GM12878 (cell line): ENCODE measurements around the gene MRPL53. TPM values are rescaled to one million over a fixed set of nuclear protein-coding genes. Genes with fewer than 3 reads are reported as not detected.

Source experiments
- ATAC-seq: fragments of 200-7000 bp; cut with Tn5 transposase; 3 replicates; pipeline ENCODE4 v1.9.1; 2020; ENCODE audit warnings: mild to moderate bottlenecking, moderate library complexity
- BruUV-seq: library from RNA; stranded (reverse); fragments of 400-500 nt; replicated peaks from 2 replicates; lab custom pipeline; 2021; lab: Mats Ljungman, UMichigan
- CTCF ChIA-PET: fragments of 300-600 bp; sonication (Branson Sonifier 250); formaldehyde crosslinking; extraction: SDS; loops from one replicate; lab custom pipeline; 2021; ENCODE audit warnings: inconsistent platforms; lab: Yijun Ruan, JAX
- POLR2A ChIA-PET: fragments of 350-600 bp; formaldehyde crosslinking; extraction: SDS; loops from one replicate; lab custom pipeline; 2021; ENCODE audit warnings: inconsistent platforms; lab: Charles Lee
- RAD21 ChIA-PET: fragments of 300-600 bp; sonication (Branson Sonifier 250); formaldehyde crosslinking; loops from one replicate; lab custom pipeline; 2023; ENCODE audit warnings: antibody characterized with exemption; ENCODE audit not compliant: unreplicated experiment; lab: Charles Lee
- SMC1A ChIA-PET: fragments of 300-600 bp; sonication (Branson Sonifier 250); formaldehyde crosslinking; loops from one replicate; lab custom pipeline; 2023; ENCODE audit not compliant: unreplicated experiment, uncharacterized antibody; lab: Charles Lee
- DNase-seq: peaks from one replicate; pipeline ENCODE4 v3.0.0-alpha.2; 2011; ENCODE audit warnings: low read depth, low spot score
- FAIRE-seq: peaks from 3 replicates; lab custom pipeline; 2011; peaks lifted over from hg19 to GRCh38; lab: Jason Lieb, UNC
- H2AFZ ChIP-seq: 2 replicates; pipeline ENCODE4 v1.6.0; 2011; ENCODE audit warnings: low read depth, low read length, control low read depth; ENCODE audit not compliant: control insufficient read depth
- H3K27ac ChIP-seq: 2 replicates; pipeline ENCODE4 v1.5.1; 2011; ENCODE audit warnings: control low read depth; ENCODE audit not compliant: control insufficient read depth, insufficient read depth
- H3K27me3 ChIP-seq, 2 experiments: replicated peaks in 1 of 2; 2 replicates each; pipeline versions ENCODE4 v1.6.0 to v1.6.1; 2011; ENCODE audit warnings: low read length in 1 of 2; ENCODE audit not compliant: control insufficient read depth in 2 of 2, insufficient read depth in 2 of 2
- H3K36me3 ChIP-seq, 2 experiments: 2 replicates each; pipeline ENCODE4 v1.5.1; 2011; ENCODE audit warnings: low read length in 1 of 2; ENCODE audit not compliant: control insufficient read depth in 2 of 2, insufficient read depth in 2 of 2
- H3K4me1 ChIP-seq: 2 replicates; pipeline ENCODE4 v1.6.1; 2011; ENCODE audit warnings: mild to moderate bottlenecking, low read length, moderate library complexity, mixed read lengths; ENCODE audit not compliant: control insufficient read depth, insufficient read depth
- H3K4me2 ChIP-seq: 2 replicates; pipeline ENCODE4 v1.6.0; 2011; ENCODE audit warnings: control low read depth; ENCODE audit not compliant: control insufficient read depth, insufficient read depth
- H3K4me3 ChIP-seq: fragments of 200-600 bp; sonication (generic); 2 replicates; pipeline ENCODE4 v1.5.1; 2016
- H3K79me2 ChIP-seq: 2 replicates; pipeline ENCODE4 v1.6.0; 2011; ENCODE audit warnings: low read length; ENCODE audit not compliant: control insufficient read depth, insufficient read depth
- H3K9ac ChIP-seq: 2 replicates; pipeline ENCODE4 v1.8.0; 2011; ENCODE audit warnings: low read length, control low read depth, mixed read lengths; ENCODE audit not compliant: control insufficient read depth, insufficient read depth
- H3K9me3 ChIP-seq: replicated peaks from 3 replicates; pipeline ENCODE4 v1.5.1; 2011; ENCODE audit warnings: mild to moderate bottlenecking, low read length; ENCODE audit not compliant: control insufficient read depth, insufficient read depth
- H4K20me1 ChIP-seq: 2 replicates; pipeline ENCODE4 v1.6.0; 2011; ENCODE audit not compliant: control insufficient read depth, insufficient read depth
- CUX1 ChIP-seq: IDR thresholded peaks from 2 replicates; pipeline ENCODE4 v1.6.1; 2012; ENCODE audit warnings: improper control_type of control experiment, low read depth, low read length; ENCODE audit not compliant: insufficient replicate concordance
- EGR1 ChIP-seq, 2 experiments: IDR thresholded peaks; 1 replicate in 1 of 2; 2 replicates in 1 of 2; pipeline ENCODE4 v1.6.1; 2011 to 2012; ENCODE audit warnings: low read depth in 2 of 2, low read length in 2 of 2, borderline replicate concordance in 1 of 2, mild to moderate bottlenecking in 1 of 2, moderate library complexity in 1 of 2
- HCFC1 ChIP-seq: fragments of 150-350 bp; IDR thresholded peaks from 2 replicates; pipeline ENCODE4 v1.6.1; 2014; ENCODE audit warnings: low read length
- SMARCA5 ChIP-seq: fragments of 450-650 bp; IDR thresholded peaks from 2 replicates; pipeline ENCODE4 v1.6.1; 2017; ENCODE audit warnings: mild to moderate bottlenecking
- SRF ChIP-seq, 2 experiments: IDR thresholded peaks; 2 replicates each; pipeline ENCODE4 v1.6.1; 2011; ENCODE audit warnings: low read depth in 2 of 2, low read length in 2 of 2, mild to moderate bottlenecking in 1 of 2, moderate library complexity in 1 of 2
- ZNF24 ChIP-seq: fragments of 450-650 bp; IDR thresholded peaks from 2 replicates; pipeline ENCODE4 v1.6.1; 2017; ENCODE audit warnings: antibody characterized with exemption, mild to moderate bottlenecking
- ZNF384 ChIP-seq: IDR thresholded peaks from 2 replicates; pipeline ENCODE4 v1.6.1; 2012; ENCODE audit warnings: low read depth, mild to moderate bottlenecking, low read length, improper control_type of control experiment, borderline replicate concordance
- WGBS: methylation state at CpG from one replicate; pipeline ENCODE4 v1.1.6; 2016; ENCODE audit warnings: low lambda C conversion rate; ENCODE audit not compliant: insufficient replicate concordance, insufficient coverage; ENCODE audit errors: missing lambda C conversion rate; 5-methylcytosine and 5-hydroxymethylcytosine counted together
- in situ Hi-C: fragments of 300-500 bp; cut with MboI; formaldehyde crosslinking; loops from 9 replicates; pipeline ENCODE4 v1.14.3; 2018; ENCODE audit warnings: mixed read lengths
- intact Hi-C: fragments of 100-400 bp; cut with micrococcal nuclease; formaldehyde crosslinking; loops from one replicate; pipeline ENCODE4 v1.14.2; 2022; ENCODE audit not compliant: unreplicated experiment
- polyA plus RNA-seq, 11 experiments: library from polyadenylated mRNA; depleted of rRNA in 4 of 11; unstranded in 6 of 11; stranded (reverse) in 5 of 11; fragments of >200 nt; fragmentation: Nextera tagmentation in 4 of 11; fragmentation: Illumina TruSeq in 1 of 11; extraction: Ambion mirVana in 4 of 11; extraction: Trizol in 1 of 11; gene quantifications; 1 replicate in 1 of 11; 2 replicates in 10 of 11; pipeline versions ENCODE4 v1.2.1 to v1.2.3, GENCODE V29; 2011 to 2016; ENCODE audit warnings: inconsistent platforms in 2 of 11, missing spikeins in 2 of 11, low read depth in 1 of 11
- total RNA-seq, 4 experiments: library from RNA; depleted of rRNA in 3 of 4; stranded (reverse); fragments of >200 nt in 3 of 4; fragmentation: Illumina TruSeq in 1 of 4; extraction: Trizol in 1 of 4; gene quantifications; 2 replicates each; pipeline versions ENCODE4 v1.2.1 to v1.2.3, GENCODE V29; 2013 to 2021
- TF ChIP-seq, protein P1 (sequence below): IDR thresholded peaks from 2 replicates; pipeline ENCODE4 v1.6.1; 2012; ENCODE audit warnings: low read depth, low read length, improper control_type of control experiment

Gene MRPL53
- total and polyA plus RNA-seq, 10 of the 15 experiments (the other 5 are each of a cell fraction or from before 2014, with no cell fraction given) = 15.1 to 167 (median 80.9) TPM

GRCh38 chr2:74447230-74447999, 25.1 kb downstream of the MRPL53 start (continued):
- TF ChIP-seq ZNF384 (no peak), ZNF24 (no peak), SMARCA5 (no peak)

GRCh38 chr2:74444498-74445318, 27.8 kb downstream of the MRPL53 start:
- Histone ChIP-seq H3K27ac (no peak overlapping the region), H3K4me1 (peaks cover 15% of the 10 kb centered on the region), H3K4me3 (no peak overlapping the region), H3K9me3 (no peaks in the 10 kb centered on the region), H3K4me2 (no peak overlapping the region), H3K79me2 (no peaks in the 10 kb centered on the region), H3K27me3 (peaks cover 0 to 10% of the 10 kb centered on the region in 2 experiments; a peak in 3 of 4 replicates), H4K20me1 (no peaks in the 10 kb centered on the region), H3K36me3 (no peaks in the 10 kb centered on the region), H2AFZ (no peak overlapping the region), H3K9ac (no peak overlapping the region)
- BruUV-seq = no TSS peak
- no peak for ATAC-seq
- ChIA-PET SMC1A (interaction anchor here (0.7 to 0.8 kb wide), 2 partner anchors 8 to 12 kb away, joined by 3 read pairs; no protein-coding TSS in a partner anchor), POLR2A (interaction anchor here (0.6 to 3.1 kb wide), 2 partner anchors 10 to 22 kb away, joined by 3 to 16 read pairs; partner anchors contain the start of gene INO80B), CTCF (interaction anchor here (1.2 to 1.3 kb wide), 2 partner anchors 10 to 24 kb away, joined by 3 to 6 read pairs; partner anchors contain the start of gene INO80B), RAD21 (interaction anchor here (0.9 to 1.0 kb wide), 2 partner anchors 10 to 53 kb away, joined by 3 to 4 read pairs; partner anchors contain the start of gene INO80B)
- in situ Hi-C loops (no loop called here), intact Hi-C loops (no loop called here)
- WGBS = 2% methylated on average over 5 of the region's 5 CpGs
- no peak for DNase-seq
- no peak for FAIRE-seq
- TF ChIP-seq HCFC1 (no peak), EGR1 (IDR thresholded peaks at IDR 0.05; ENCODE audit: borderline replicate concordance in 1 of 2, low read depth in 2 of 2, low read length in 2 of 2) (no peak), CUX1 (no peak), SRF (IDR thresholded peaks at IDR 0.05; ENCODE audit: low read depth in 2 of 2, low read length in 2 of 2) (no peak)
- TF ChIP-seq, protein P1, sequence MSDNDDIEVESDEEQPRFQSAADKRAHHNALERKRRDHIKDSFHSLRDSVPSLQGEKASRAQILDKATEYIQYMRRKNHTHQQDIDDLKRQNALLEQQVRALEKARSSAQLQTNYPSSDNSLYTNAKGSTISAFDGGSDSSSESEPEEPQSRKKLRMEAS = no peak
